MM.1S (cell line): ENCODE measurements around the gene HSF4.

Source experiments
- DNase-seq: peaks from one replicate; pipeline ENCODE4 v3.0.0-alpha.2; 2015
- H2AFZ ChIP-seq: fragments of 300-600 bp; sonication (generic); 2 replicates; pipeline ENCODE4 v1.6.0; 2016; ENCODE audit warnings: antibody characterized with exemption, low read length
- H3F3A ChIP-seq: fragments of 300-600 bp; sonication (generic); 2 replicates; pipeline ENCODE4 v1.6.1; 2016; ENCODE audit warnings: mild to moderate bottlenecking, antibody characterized with exemption, low read length, moderate library complexity, mixed read lengths; ENCODE audit not compliant: insufficient read depth
- H3K27ac ChIP-seq: fragments of 300-600 bp; sonication (generic); 2 replicates; pipeline ENCODE4 v1.5.1; 2016; ENCODE audit warnings: mild to moderate bottlenecking, low read length
- H3K27me3 ChIP-seq: fragments of 300-600 bp; sonication (generic); replicated peaks from 2 replicates; pipeline ENCODE4 v1.6.0; 2016; ENCODE audit warnings: low read length; ENCODE audit not compliant: insufficient read depth
- H3K36me3 ChIP-seq: fragments of 300-600 bp; sonication (generic); replicated peaks from 2 replicates; pipeline ENCODE4 v1.6.1; 2016; ENCODE audit warnings: mild to moderate bottlenecking, low read length, mixed read lengths; ENCODE audit not compliant: insufficient read depth
- H3K4me1 ChIP-seq: fragments of 300-600 bp; sonication (generic); 2 replicates; pipeline ENCODE4 v1.6.1; 2016; ENCODE audit warnings: low read length, mixed read lengths
- H3K4me2 ChIP-seq: fragments of 300-600 bp; sonication (generic); 2 replicates; pipeline ENCODE4 v1.6.0; 2016; ENCODE audit warnings: low read depth, low read length
- H3K4me3 ChIP-seq: fragments of 300-600 bp; sonication (generic); 2 replicates; pipeline ENCODE4 v1.5.1; 2016; ENCODE audit warnings: low read length, mixed read lengths
- H3K79me2 ChIP-seq: fragments of 300-600 bp; sonication (generic); 2 replicates; pipeline ENCODE4 v1.6.1; 2016; ENCODE audit warnings: mixed run types, low read length, mixed read lengths
- H3K9ac ChIP-seq: fragments of 300-600 bp; sonication (generic); 2 replicates; pipeline ENCODE4 v1.6.1; 2016; ENCODE audit warnings: low read length, mixed read lengths
- H3K9me2 ChIP-seq: fragments of 300-600 bp; sonication (generic); replicated peaks from 2 replicates; pipeline ENCODE4 v1.6.1; 2016; ENCODE audit warnings: mild to moderate bottlenecking, low read length, mixed read lengths; ENCODE audit not compliant: insufficient read depth
- H3K9me3 ChIP-seq: fragments of 300-600 bp; sonication (generic); replicated peaks from 2 replicates; pipeline ENCODE4 v1.6.1; 2016; ENCODE audit warnings: mild to moderate bottlenecking, low read length, mixed read lengths; ENCODE audit not compliant: insufficient read depth
- H4K20me1 ChIP-seq: fragments of 300-600 bp; sonication (generic); 2 replicates; pipeline ENCODE4 v1.6.1; 2016; ENCODE audit warnings: mild to moderate bottlenecking, low read length, moderate library complexity, mixed read lengths; ENCODE audit not compliant: insufficient read depth
- EZH2 ChIP-seq: fragments of 300-600 bp; sonication (generic); optimal IDR thresholded peaks from 2 replicates; pipeline ENCODE3; 2017; ENCODE audit warnings: low read depth, mild to moderate bottlenecking, antibody characterized with exemption, low read length, mixed read lengths
- EZH2phosphoT487 ChIP-seq: fragments of 300-600 bp; sonication (generic); IDR thresholded peaks from 2 replicates; pipeline ENCODE4 v1.6.1; 2018; ENCODE audit warnings: antibody characterized with exemption, low read length
- TF ChIP-seq, protein P1 (sequence below): fragments of 300-600 bp; sonication (generic); IDR thresholded peaks from 2 replicates; pipeline ENCODE4 v1.5.1; 2016; ENCODE audit warnings: antibody characterized with exemption, low read length, mixed read lengths

Gene HSF4

DNA sequence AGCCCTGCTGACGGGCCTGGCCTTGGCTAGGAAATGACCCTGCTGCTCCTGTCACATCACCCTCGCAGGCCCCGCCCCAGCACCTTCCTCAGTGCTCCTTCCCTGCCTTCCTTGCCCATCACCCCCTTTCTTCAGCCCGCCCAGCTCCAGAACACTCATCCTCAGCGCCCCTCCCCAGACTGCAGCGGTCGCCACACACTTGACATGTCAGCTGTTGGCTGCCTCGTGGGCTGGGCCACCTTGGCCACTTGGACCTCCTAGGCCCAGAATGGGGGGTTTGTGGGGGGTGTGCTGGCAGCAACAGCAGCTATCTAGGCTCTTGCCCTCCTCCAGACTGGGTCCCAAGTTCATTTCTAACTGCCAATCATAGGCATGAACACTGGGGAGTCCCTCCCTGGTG, 45.0 kb downstream of the HSF4 start:
- no peaks in the 10 kb centered on the region for H3F3A ChIP-seq
- no peak overlapping the region for H3K4me2 ChIP-seq
- H3K36me3 ChIP-seq: no peaks in the 10 kb centered on the region
- no peaks in the 10 kb centered on the region for H4K20me1 ChIP-seq
- no peak overlapping the region for H3K27ac ChIP-seq
- H3K79me2 ChIP-seq: no peaks in the 10 kb centered on the region
- H2AFZ ChIP-seq: no peak overlapping the region
- no peak overlapping the region for H3K4me3 ChIP-seq
- H3K4me1 ChIP-seq: no peaks in the 10 kb centered on the region
- no peak overlapping the region for H3K9ac ChIP-seq
- no peak for DNase-seq
- H3K9me2 ChIP-seq: no peaks in the 10 kb centered on the region
- no peak for TF ChIP-seq EZH2phosphoT487
- TF ChIP-seq EZH2: no peak
- TF ChIP-seq, protein P1, sequence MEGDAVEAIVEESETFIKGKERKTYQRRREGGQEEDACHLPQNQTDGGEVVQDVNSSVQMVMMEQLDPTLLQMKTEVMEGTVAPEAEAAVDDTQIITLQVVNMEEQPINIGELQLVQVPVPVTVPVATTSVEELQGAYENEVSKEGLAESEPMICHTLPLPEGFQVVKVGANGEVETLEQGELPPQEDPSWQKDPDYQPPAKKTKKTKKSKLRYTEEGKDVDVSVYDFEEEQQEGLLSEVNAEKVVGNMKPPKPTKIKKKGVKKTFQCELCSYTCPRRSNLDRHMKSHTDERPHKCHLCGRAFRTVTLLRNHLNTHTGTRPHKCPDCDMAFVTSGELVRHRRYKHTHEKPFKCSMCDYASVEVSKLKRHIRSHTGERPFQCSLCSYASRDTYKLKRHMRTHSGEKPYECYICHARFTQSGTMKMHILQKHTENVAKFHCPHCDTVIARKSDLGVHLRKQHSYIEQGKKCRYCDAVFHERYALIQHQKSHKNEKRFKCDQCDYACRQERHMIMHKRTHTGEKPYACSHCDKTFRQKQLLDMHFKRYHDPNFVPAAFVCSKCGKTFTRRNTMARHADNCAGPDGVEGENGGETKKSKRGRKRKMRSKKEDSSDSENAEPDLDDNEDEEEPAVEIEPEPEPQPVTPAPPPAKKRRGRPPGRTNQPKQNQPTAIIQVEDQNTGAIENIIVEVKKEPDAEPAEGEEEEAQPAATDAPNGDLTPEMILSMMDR: no peak
- H3K9me3 ChIP-seq: no peaks in the 10 kb centered on the region
- H3K27me3 ChIP-seq: no peaks in the 10 kb centered on the region

DNA sequence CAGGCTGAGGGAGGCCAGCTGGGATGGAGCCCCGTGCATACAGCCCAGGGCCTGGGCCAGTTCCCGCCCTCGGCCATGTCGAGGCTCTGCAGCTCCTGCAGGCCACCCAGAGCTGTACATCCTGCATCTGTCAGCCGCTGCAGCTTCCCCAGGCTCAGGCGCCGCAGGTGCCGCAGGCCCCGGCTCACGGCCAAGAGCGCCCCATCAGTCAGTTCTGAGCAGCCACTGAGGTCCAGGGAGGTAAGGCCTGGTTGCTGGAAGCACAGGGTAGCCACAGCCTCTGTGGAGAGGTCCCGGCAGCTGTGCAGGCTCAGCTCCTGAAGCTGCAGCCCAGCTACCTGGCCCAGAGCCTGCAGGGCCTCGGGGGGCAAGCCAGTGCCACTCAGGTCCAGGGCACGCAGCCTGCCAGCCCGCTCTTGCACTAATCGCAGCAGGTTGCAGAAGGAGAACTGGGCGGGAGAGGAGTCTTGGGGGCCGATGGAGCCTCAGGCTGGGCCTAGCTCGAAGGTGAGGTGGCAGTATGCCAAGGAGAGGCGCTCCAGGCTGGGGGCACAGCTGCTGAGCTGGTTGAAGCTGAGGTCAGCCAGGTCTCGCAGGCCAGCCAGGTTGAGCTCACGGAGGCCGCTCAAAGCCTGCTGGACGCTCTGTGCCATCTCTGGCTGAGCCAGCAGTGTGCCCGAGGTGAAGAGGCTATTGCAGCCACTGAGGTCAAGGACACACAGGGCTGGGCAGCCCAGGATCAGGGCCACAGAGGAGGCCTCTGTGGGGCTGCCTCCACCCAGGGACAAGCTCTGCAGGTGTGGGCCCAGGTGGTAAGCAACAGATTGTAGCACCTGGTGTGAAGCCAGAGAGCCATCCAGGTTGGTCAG, 45.8 kb downstream of the HSF4 start:
- no peak overlapping the region for H3K9ac ChIP-seq
- no peak overlapping the region for H3K4me2 ChIP-seq
- no peaks in the 10 kb centered on the region for H3K27me3 ChIP-seq
- no peaks in the 10 kb centered on the region for H3K36me3 ChIP-seq
- no peaks in the 10 kb centered on the region for H3K9me2 ChIP-seq
- TF ChIP-seq, protein P1: no peak
- TF ChIP-seq EZH2: no peak
- TF ChIP-seq EZH2phosphoT487: no peak
- H3K9me3 ChIP-seq: no peaks in the 10 kb centered on the region
- no peaks in the 10 kb centered on the region for H3K4me1 ChIP-seq
- H3K79me2 ChIP-seq: no peaks in the 10 kb centered on the region
- no peak overlapping the region for H2AFZ ChIP-seq
- no peaks in the 10 kb centered on the region for H4K20me1 ChIP-seq
- no peak overlapping the region for H3K4me3 ChIP-seq
- DNase-seq: no peak
- no peaks in the 10 kb centered on the region for H3F3A ChIP-seq
- H3K27ac ChIP-seq: no peak overlapping the region

DNA sequence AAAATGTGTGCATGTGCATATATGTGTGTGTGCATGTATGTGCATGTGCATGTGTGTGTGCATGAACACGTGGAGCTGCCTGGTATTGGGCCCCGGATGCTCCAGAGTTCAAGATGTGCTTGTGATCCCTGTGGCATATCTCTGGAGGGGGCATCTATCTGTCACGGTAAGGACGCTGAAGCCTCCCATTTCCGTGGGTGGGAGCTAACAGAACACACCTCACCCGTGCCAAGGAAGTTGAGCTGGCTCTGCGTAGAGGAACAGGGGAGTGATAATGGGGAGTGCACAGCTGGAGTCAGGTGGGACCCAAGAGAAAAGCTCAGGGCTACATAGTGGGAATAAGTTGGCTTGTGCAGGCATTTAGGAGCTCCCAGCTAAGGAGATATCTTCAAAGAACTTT, 47.1 kb downstream of the HSF4 start:
- Histone ChIP-seq H3K9me3 (no peaks in the 10 kb centered on the region), H3F3A (no peaks in the 10 kb centered on the region), H3K4me2 (no peak overlapping the region), H3K9me2 (no peaks in the 10 kb centered on the region), H3K4me1 (no peaks in the 10 kb centered on the region), H3K9ac (no peak overlapping the region), H3K36me3 (no peaks in the 10 kb centered on the region), H2AFZ (no peak overlapping the region), H3K27ac (no peak overlapping the region), H4K20me1 (no peaks in the 10 kb centered on the region), H3K4me3 (no peak overlapping the region), H3K27me3 (no peaks in the 10 kb centered on the region; the same call in 1 of the 2 replicates), H3K79me2 (no peaks in the 10 kb centered on the region)
- no peak for DNase-seq
- TF ChIP-seq EZH2phosphoT487 (no peak), EZH2 (no peak)
- TF ChIP-seq, protein P1: no peak
